Effector memory CD8-positive, alpha-beta T cell (primary cell): ENCODE results near the gene GRK1.

Experiments used
- ATAC-seq: fragments of 150-1000 bp; cut with Tn5 transposase; replicated peaks from 2 replicates; pipeline ENCODE4 v1.10.0; 2021; ENCODE audit warnings: mild to moderate bottlenecking, moderate library complexity
- DNase-seq, 3 experiments: peaks; one replicate each; pipeline ENCODE4 v3.0.0; 2021
- H3K27ac Mint-ChIP-seq, 2 donors: one replicate each; pipeline ENCODE4 v1.8.0; 2022; ENCODE audit warnings: mild to moderate bottlenecking in 2 of 2, mixed read lengths in 2 of 2, moderate library complexity in 2 of 2
- H3K27me3 Mint-ChIP-seq, 2 donors: one replicate each; pipeline ENCODE4 v1.8.0; 2022; ENCODE audit warnings: mixed read lengths in 2 of 2
- H3K36me3 Mint-ChIP-seq: one replicate; pipeline ENCODE4 v1.8.0; 2022; ENCODE audit warnings: mild to moderate bottlenecking, moderate library complexity, mixed read lengths; ENCODE audit not compliant: insufficient read depth
- H3K4me1 Mint-ChIP-seq, 2 donors: one replicate each; pipeline ENCODE4 v1.8.0; 2022; ENCODE audit warnings: low read depth in 2 of 2, mixed read lengths in 2 of 2
- H3K4me3 Mint-ChIP-seq, 2 donors: one replicate each; pipeline ENCODE4 v1.8.0; 2022; ENCODE audit warnings: mild to moderate bottlenecking in 2 of 2, mixed read lengths in 2 of 2, moderate library complexity in 2 of 2
- H3K9me3 Mint-ChIP-seq, 2 donors: one replicate each; pipeline ENCODE4 v1.8.0; 2022; ENCODE audit warnings: mixed read lengths in 2 of 2

Gene GRK1

DNA sequence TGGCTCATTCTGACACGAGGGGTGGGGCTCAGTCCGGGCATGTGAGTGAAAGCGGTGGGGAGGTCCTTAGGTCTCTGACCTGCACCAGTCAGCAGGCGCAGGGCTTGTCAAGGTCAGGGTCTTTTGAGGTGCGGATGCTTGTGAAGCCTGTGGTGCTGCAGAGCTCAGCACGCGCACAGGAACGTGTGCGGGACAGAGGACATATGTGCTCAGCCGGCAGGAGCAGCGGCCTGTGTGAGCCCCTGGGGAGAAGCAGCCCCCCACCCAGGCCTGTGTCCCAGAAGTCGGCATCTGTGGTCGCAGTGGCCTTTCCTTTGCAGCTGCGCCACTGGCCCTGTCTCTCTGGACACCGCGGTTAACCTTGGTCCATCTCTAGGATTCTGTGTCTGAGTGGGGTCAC, 39.9 kb upstream of the GRK1 start:
- Mint-ChIP-seq H3K4me1 (peaks cover 0 to 4% of the 10 kb centered on the region in 2 donors), H3K9me3 (no peaks in the 10 kb centered on the region), H3K27ac (peak overlapping the region in 1 of 2 donors; percentile 15), H3K27me3 (no peaks in the 10 kb centered on the region), H3K36me3 (peaks cover 15% of the 10 kb centered on the region), H3K4me3 (no peak overlapping the region)
- DNase-seq: no peak
- no peak for ATAC-seq

DNA sequence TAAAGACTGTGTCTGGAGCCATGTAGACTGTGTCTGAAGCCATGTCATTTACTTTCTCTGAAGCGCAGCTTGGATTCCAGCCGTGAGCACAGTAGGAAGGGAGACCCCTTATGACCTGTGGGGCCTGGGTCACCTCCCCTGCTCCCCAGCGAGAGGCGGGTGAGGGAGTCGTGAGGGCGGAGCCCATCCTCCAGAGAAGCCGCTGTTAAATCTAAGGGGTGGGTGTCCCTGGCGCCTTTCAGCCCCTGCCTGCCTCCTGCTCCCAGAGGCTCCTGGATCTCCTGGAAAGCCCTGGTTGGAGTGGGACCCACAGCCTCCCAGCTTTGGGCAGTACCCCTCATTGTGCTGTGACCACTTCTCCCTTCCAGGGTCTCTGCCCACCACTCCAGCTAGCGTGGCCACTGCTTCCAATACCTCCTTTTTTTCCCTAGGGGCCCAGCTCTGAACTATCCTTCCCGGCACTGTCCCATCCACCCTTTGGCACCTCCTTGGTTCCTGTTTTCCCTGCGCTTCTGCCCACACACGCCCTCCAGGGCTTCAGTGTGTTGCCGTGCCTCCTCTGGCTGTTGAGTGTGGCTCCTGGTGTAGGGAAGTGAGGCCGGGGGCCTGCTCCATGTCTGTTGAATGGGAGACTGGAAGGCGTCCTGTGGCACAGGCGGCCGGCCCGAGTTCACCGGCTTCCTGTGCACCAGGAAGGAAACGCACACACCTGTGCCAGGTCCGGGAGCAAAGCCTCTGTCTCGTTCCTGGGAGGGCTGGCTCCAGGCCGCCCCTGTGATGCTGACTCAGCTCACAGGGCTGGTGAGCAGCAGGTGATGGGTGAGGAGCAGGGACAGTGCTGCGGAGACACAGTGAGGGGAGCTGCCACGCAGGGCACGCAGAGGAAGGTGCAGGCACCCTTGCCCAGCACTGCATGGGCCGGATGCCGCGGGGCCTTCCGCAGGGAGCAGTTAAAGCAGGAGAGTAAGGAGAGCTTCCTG, 38.4 kb upstream of the GRK1 start:
- ATAC-seq (no peak), DNase-seq (no peak)
- no peak overlapping the region for H3K4me3 Mint-ChIP-seq
- peaks cover 0 to 4% of the 10 kb centered on the region in 2 donors for H3K4me1 Mint-ChIP-seq
- H3K27me3 Mint-ChIP-seq: no peaks in the 10 kb centered on the region
- no peaks in the 10 kb centered on the region for H3K9me3 Mint-ChIP-seq
- peaks cover 21% of the 10 kb centered on the region for H3K36me3 Mint-ChIP-seq
- H3K27ac Mint-ChIP-seq: no peak overlapping the region

DNA sequence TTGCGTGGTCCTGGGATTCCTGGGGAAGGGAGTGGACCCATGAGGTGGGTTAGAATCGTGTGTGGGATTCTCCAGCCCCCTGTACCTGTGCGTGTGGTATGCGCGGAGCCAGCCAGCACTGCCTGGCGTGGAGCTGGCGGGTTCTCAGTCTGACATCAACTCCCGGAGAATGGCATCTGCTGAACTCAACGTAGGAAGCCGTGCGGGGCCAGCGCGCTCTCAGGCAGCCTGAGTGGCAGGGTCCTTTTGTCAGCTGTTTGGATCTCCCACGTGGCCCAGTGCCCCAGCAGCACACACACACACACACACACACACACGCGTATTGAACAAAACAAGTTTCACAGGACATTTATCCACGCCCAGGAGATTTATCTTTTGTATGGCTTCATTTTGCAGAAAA, 37.2 kb upstream of the GRK1 start:
- Mint-ChIP-seq H3K4me1 (peaks cover 0 to 4% of the 10 kb centered on the region in 2 donors), H3K36me3 (peaks cover 24% of the 10 kb centered on the region), H3K27ac (no peak overlapping the region), H3K9me3 (no peaks in the 10 kb centered on the region), H3K27me3 (no peaks in the 10 kb centered on the region), H3K4me3 (no peak overlapping the region)
- ATAC-seq (no peak), DNase-seq (no peak)

DNA sequence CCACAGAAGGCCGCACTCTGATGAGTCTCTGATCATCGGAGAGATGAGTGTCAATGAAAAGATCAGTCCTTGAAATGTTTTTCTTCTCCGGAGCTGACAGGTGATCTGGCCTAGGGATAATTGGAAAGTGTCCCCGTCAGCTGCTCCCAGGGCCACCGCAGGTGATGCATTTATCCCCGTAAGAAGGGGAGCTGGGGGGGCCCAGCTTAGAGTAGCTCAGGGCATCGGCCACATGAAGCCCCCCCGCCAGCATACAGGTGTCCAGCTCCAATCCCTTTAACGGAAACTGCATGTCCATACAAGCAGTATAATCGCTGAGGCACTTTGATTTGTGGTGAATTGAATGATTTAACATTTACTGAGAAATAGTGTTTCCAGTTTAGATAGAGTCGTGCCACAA, 36.7 kb upstream of the GRK1 start:
- H3K27ac Mint-ChIP-seq: no peak overlapping the region
- peaks cover 0 to 4% of the 10 kb centered on the region in 2 donors for H3K4me1 Mint-ChIP-seq
- no peaks in the 10 kb centered on the region for H3K27me3 Mint-ChIP-seq
- no peak overlapping the region for H3K4me3 Mint-ChIP-seq
- H3K9me3 Mint-ChIP-seq: no peaks in the 10 kb centered on the region
- H3K36me3 Mint-ChIP-seq: peaks cover 22% of the 10 kb centered on the region
- DNase-seq (no peak), ATAC-seq (no peak)

DNA sequence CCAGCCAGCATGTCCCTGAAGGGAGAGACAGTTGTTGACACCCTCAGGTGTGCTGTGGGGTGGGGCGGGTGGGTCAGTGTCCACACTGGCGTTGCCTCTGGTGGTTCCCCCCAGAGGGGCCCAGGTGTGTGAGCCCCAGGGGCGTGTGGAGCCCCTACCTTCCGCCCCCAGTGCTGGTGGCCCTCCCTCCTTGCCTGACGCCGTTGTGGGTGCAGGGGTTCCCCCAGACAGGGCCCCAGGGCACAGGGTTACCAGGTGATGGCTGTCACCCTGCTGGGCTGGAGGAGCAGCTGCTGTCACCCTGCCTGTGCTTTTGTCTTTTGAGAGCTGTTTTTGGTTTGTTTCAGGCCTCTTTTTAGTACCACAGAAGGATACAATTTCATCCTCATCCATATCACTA, 36.2 kb upstream of the GRK1 start:
- DNase-seq (no peak), ATAC-seq (no peak)
- peaks cover 0 to 4% of the 10 kb centered on the region in 2 donors for H3K4me1 Mint-ChIP-seq
- no peaks in the 10 kb centered on the region for H3K9me3 Mint-ChIP-seq
- no peak overlapping the region for H3K4me3 Mint-ChIP-seq
- no peaks in the 10 kb centered on the region for H3K27me3 Mint-ChIP-seq
- peaks cover 22% of the 10 kb centered on the region for H3K36me3 Mint-ChIP-seq
- no peak overlapping the region for H3K27ac Mint-ChIP-seq

DNA sequence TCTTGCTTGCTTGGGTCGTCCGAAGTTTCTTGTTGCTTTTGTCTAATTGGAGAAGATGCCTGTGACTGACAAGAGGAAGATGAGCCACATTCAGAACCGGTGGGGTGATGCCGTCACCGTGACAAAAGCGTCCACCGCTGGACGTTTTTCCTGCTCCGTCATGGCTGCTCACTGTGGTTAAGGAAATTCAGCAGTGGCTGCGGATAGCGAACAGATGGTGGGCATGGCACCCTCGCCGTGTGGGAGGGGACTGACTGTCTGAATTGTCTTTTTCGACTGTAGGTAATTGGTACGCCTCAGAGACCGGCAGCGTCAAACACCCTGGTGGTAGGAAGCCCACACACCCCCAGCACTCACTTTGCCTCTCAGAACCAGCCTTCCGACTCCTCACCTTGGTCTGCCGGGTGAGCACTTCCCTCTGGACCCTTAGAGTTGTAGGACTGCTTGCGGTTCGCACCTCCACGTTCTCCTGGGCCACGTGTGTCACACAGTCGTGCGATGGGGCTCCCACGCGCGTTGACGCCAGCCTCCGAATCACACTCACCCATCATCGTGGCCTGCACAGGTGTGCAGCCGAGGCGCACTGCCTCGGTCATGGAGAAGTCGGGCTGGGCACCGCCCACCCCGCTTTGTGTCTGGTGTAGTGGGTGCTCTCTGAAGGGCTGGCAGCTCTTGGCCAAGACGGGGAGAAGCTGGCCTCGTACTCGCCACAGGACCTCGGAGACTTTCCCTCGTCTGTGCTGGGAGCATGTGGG, 35.5 kb upstream of the GRK1 start:
- H3K36me3 Mint-ChIP-seq: peaks cover 27% of the 10 kb centered on the region
- peaks cover 0 to 4% of the 10 kb centered on the region in 2 donors for H3K4me1 Mint-ChIP-seq
- no peak for ATAC-seq
- no peaks in the 10 kb centered on the region for H3K9me3 Mint-ChIP-seq
- H3K4me3 Mint-ChIP-seq: no peak overlapping the region
- no peaks in the 10 kb centered on the region for H3K27me3 Mint-ChIP-seq
- no peak for DNase-seq
- no peak overlapping the region for H3K27ac Mint-ChIP-seq

DNA sequence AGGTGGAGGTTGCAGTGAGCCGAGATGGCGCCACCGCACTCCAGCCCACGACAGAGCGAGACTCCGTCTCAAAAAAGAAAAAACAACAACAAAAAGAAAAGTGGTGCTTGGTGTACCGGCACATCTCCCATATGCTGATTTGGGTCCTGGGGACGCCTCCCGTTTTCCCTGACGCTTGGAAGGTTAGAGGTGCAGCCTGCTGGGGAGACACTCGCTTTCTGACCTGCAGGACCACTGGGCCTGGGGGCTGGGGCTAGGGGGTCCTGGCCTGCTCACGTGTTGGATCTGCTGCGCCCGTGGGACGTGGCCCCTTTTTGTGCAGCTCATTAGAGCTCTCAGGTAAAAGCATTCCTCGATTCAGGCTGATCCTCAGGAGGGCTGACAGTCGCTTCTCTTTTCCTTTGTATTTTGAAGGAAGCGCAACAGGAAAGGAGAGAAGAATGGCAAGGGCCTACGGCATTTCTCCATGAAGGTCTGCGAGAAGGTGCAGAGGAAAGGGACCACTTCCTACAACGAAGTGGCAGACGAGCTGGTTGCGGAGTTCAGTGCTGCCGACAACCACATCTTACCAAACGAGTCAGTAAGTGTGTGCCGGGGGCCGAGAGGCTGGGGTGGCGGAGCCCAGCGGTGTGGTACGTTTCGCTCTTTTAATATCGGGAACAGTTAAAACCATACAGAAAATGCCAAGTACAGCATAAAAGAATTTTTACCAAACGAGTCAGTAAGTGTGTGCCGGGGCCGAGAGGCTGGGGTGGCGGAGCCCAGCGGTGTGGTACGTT, 34.1 kb upstream of the GRK1 start:
- no peak for ATAC-seq
- Mint-ChIP-seq H3K9me3 (no peaks in the 10 kb centered on the region), H3K4me1 (peaks cover 0 to 4% of the 10 kb centered on the region in 2 donors), H3K4me3 (no peak overlapping the region), H3K27ac (peak overlapping the region in 1 of 2 donors; percentile 46), H3K27me3 (no peaks in the 10 kb centered on the region), H3K36me3 (peaks cover 34% of the 10 kb centered on the region)
- no peak for DNase-seq

DNA sequence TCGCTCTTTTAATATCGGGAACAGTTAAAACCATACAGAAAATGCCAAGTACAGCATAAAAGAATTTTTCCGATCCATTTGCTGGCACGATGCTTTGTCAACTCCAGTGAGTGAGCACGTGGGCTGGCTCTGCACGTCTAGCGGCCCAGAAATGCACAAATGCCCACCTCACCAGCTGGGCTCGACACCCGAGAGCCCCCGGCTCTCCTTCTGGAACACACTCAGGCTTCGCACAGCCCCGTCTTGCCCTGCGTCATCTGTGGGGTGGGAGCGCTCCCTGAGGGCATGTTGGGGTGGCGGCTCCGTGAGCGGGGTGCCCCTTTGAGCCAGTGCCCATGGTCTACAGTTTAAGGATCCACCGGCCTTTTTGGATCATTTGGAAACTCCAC, 33.5 kb upstream of the GRK1 start:
- DNase-seq (no peak), ATAC-seq (no peak)
- Mint-ChIP-seq H3K4me1 (peaks cover 0 to 4% of the 10 kb centered on the region in 2 donors), H3K36me3 (peaks cover 37% of the 10 kb centered on the region), H3K9me3 (no peaks in the 10 kb centered on the region), H3K27ac (no peak overlapping the region), H3K4me3 (no peak overlapping the region), H3K27me3 (no peaks in the 10 kb centered on the region)

DNA sequence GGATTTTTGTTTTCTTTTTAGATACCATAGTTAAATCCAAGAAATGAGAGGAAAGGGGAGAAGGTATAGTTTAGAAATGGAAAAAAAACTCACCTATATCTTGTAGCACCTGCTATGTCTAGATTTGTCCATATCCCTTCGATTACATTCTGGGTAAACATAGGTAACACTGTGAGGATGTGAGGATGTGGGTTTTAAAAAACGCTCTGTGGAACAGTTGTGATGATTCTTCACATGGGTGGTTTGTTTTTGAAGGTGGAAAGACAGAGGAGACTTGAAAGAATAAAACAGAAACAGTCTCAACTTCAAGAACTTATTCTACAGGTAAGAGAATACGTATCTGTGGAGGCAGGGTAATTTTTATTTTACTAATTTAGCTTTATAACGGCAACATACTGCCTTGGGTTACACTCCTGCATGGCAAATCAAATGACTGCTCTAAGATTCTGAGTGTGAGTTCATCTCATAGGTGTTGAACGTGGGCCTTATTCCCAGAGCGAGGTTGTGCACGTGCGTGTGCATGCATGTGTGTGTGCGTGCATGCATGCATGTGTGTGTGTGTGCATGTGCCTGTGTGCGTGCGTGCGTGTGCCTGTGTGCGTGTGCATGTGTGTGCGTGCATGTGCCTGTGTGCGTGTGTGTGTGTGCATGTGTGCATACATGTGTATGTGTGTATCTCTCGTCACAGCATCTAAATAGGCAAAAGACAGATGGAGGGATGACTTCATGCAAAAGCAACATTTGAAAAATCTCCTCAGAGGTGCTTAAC, 32.6 kb upstream of the GRK1 start:
- DNase-seq: no peak
- H3K4me3 Mint-ChIP-seq: no peak overlapping the region
- H3K4me1 Mint-ChIP-seq: no peaks in the 10 kb centered on the region
- ATAC-seq: no peak
- no peaks in the 10 kb centered on the region for H3K9me3 Mint-ChIP-seq
- H3K27me3 Mint-ChIP-seq: no peaks in the 10 kb centered on the region
- H3K27ac Mint-ChIP-seq: no peak overlapping the region
- H3K36me3 Mint-ChIP-seq: peaks cover 40% of the 10 kb centered on the region

DNA sequence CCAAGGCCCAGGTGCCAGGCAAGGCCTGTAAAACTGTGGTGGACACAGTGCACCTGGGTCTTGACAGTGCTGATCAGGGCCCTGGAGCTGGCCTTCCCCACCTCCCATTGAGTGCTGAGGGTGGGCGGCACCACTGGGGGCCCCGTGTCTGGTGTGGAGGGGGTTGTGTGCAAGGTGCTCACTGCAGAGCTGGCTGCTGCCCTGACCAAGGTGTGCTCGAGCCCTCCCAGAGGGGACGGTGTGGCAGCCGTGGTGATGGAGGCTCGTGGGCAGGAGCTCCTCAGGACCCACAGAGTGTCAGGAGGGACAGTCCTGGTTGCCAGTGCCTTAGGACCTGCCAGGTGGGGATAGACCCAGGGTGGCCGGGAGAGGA, 32.0 kb upstream of the GRK1 start:
- H3K36me3 Mint-ChIP-seq: peaks cover 40% of the 10 kb centered on the region
- no peaks in the 10 kb centered on the region for H3K9me3 Mint-ChIP-seq
- no peaks in the 10 kb centered on the region for H3K4me1 Mint-ChIP-seq
- no peak overlapping the region for H3K27ac Mint-ChIP-seq
- no peak for ATAC-seq
- DNase-seq: no peak
- H3K27me3 Mint-ChIP-seq: no peaks in the 10 kb centered on the region
- H3K4me3 Mint-ChIP-seq: no peak overlapping the region

DNA sequence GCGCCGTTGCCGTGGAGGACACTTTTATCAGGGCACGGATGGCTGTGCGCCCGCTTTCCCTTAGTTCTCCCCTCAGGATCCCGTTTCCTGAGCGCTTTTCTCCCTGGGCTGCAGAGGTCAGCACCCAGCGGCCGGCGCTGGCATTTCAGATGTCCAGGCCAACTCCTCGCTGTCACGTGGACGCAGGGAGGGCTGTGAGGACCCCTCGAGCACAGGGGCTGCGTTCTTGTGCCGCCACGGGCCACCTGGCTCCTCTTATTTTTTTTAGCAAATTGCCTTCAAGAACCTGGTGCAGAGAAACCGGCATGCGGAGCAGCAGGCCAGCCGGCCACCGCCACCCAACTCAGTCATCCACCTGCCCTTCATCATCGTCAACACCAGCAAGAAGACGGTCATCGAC, 31.3 kb upstream of the GRK1 start:
- no peak for ATAC-seq

DNA sequence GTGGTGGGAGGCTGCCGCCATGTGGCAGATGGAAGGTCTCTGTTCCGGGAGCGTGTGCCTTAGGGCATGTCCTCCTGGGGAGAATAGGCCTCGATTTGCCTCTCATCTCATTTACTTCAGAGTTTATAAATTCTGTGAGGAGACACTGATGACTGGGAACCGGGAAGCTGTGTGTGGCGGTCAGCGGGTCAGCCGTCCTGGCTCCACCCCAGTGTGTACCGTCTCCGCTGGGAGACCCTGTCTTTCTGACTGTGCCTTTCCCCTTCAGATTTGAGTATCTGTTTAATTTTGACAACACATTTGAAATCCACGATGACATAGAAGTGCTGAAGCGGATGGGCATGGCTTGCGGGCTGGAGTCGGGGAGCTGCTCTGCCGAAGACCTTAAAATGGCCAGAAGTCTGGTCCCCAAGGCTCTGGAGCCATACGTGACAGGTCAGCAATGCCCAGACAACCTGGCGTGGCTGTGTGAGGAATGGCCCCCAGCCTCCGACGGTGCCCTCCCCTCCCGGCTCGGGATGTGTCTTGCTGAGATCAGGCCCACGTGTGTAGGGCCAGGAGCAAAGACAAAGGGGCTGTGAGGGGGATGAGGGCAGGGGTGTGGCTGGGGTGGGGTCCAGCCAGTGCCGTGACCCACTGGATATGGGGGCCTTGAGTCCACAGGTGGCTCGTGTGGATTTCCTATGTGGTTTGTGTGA, 30.6 kb upstream of the GRK1 start:
- no peaks in the 10 kb centered on the region for H3K4me1 Mint-ChIP-seq
- ATAC-seq: no peak
- H3K27me3 Mint-ChIP-seq: no peaks in the 10 kb centered on the region
- H3K9me3 Mint-ChIP-seq: no peaks in the 10 kb centered on the region
- DNase-seq: no peak
- no peak overlapping the region for H3K27ac Mint-ChIP-seq
- peaks cover 42% of the 10 kb centered on the region for H3K36me3 Mint-ChIP-seq
- H3K4me3 Mint-ChIP-seq: no peak overlapping the region

More for the DNA sequence above, 31.3 kb upstream of the GRK1 start:
- Mint-ChIP-seq H3K4me3 (no peak overlapping the region), H3K27me3 (no peaks in the 10 kb centered on the region), H3K9me3 (no peaks in the 10 kb centered on the region), H3K4me1 (no peaks in the 10 kb centered on the region), H3K36me3 (peaks cover 43% of the 10 kb centered on the region), H3K27ac (no peak overlapping the region)
- DNase-seq: no peak
